ENCODE results near the gene SIPA1. TPM values are rescaled to one million over a fixed set of nuclear protein-coding genes. Genes with fewer than 3 reads are reported as not detected.

SIPA1 gene
- total and polyA plus RNA-seq, 2 of the 13 experiments (the other 11 are each of a cell fraction or from before 2014, with no cell fraction given), result 5.8 to 7.7 TPM

- TF ChIP-seq NR2F1 (CRISPR knock-in tag; IDR thresholded peaks at IDR 0.05) (peak in 1 of 2 experiments; percentile 59; a peak in 1 of 4 replicates), HNF4A (CRISPR knock-in tag; IDR thresholded peaks at IDR 0.05) (peak; percentile 75), ZNF773 (CRISPR knock-in tag; IDR thresholded peaks at IDR 0.05; ENCODE audit: borderline replicate concordance) (no peak), ZC3H13 (CRISPR knock-in tag; IDR thresholded peaks at IDR 0.05) (no peak), HNF4G (IDR thresholded peaks at IDR 0.05; ENCODE audit: borderline replicate concordance, low read depth, low read length) (peak; percentile 69; the same call in 1 of the 2 replicates), HNF4G (CRISPR knock-in tag; IDR thresholded peaks at IDR 0.05; ENCODE audit: borderline replicate concordance, low read depth) (no peak), NR2F6 (IDR thresholded peaks at IDR 0.05) (peak; percentile 81), NR2F6 (CRISPR knock-in tag; IDR thresholded peaks at IDR 0.05) (peak; percentile 75), ZKSCAN1 (IDR thresholded peaks at IDR 0.05; ENCODE audit: low read length) (no peak), NR2C2 (CRISPR knock-in tag; IDR thresholded peaks at IDR 0.05; ENCODE audit: borderline replicate concordance) (peak; percentile 82), SNAPC2 (CRISPR knock-in tag; IDR thresholded peaks at IDR 0.05) (no peak), ZNF3 (CRISPR knock-in tag; IDR thresholded peaks at IDR 0.05) (no peak), AKAP8 (CRISPR knock-in tag; IDR thresholded peaks at IDR 0.05) (no peak), MIXL1 (CRISPR knock-in tag; IDR thresholded peaks at IDR 0.05) (no peak)
- TF ChIP-seq, protein P1, sequence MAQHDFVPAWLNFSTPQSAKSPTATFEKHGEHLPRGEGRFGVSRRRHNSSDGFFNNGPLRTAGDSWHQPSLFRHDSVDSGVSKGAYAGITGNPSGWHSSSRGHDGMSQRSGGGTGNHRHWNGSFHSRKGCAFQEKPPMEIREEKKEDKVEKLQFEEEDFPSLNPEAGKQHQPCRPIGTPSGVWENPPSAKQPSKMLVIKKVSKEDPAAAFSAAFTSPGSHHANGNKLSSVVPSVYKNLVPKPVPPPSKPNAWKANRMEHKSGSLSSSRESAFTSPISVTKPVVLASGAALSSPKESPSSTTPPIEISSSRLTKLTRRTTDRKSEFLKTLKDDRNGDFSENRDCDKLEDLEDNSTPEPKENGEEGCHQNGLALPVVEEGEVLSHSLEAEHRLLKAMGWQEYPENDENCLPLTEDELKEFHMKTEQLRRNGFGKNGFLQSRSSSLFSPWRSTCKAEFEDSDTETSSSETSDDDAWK (CRISPR knock-in tag; IDR thresholded peaks at IDR 0.05), result no peak
- TF ChIP-seq, protein P2, sequence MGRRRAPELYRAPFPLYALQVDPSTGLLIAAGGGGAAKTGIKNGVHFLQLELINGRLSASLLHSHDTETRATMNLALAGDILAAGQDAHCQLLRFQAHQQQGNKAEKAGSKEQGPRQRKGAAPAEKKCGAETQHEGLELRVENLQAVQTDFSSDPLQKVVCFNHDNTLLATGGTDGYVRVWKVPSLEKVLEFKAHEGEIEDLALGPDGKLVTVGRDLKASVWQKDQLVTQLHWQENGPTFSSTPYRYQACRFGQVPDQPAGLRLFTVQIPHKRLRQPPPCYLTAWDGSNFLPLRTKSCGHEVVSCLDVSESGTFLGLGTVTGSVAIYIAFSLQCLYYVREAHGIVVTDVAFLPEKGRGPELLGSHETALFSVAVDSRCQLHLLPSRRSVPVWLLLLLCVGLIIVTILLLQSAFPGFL (CRISPR knock-in tag; IDR thresholded peaks at IDR 0.05), result no peak
Measured at GRCh38 chr11:65637032-65637557, 806 bp upstream of the SIPA1 start (continued).
